Activated B cell treated with CpG ODN at 0.5 μM for 24 hours (primary cell): ENCODE results near the gene GCNT2. TPM values are rescaled to one million over a fixed set of nuclear protein-coding genes. Genes with fewer than 3 reads are reported as not detected.

Experiments
- ATAC-seq: fragments of 200-7000 bp; cut with Tn5 transposase; one replicate; pipeline ENCODE4 v1.10.0; 2021; ENCODE audit warnings: low read depth, mild to moderate bottlenecking, moderate library complexity
- CTCF ChIA-PET: fragments of 350-600 bp; sonication (Branson Sonifier 250); formaldehyde crosslinking; loops from one replicate; lab custom pipeline; 2021; ENCODE audit warnings: antibody characterized with exemption; lab: Charles Lee
- POLR2A ChIA-PET: fragments of 350-600 bp; sonication (Branson Sonifier 250); formaldehyde crosslinking; loops from one replicate; lab custom pipeline; 2021; ENCODE audit warnings: antibody characterized with exemption; lab: Charles Lee
- DNase-seq: peaks from one replicate; pipeline ENCODE4 v3.0.0; 2022
- H3K27ac Mint-ChIP-seq: one replicate; pipeline ENCODE4 v1.8.0; 2020; ENCODE audit warnings: mixed read lengths
- H3K27me3 Mint-ChIP-seq: one replicate; pipeline ENCODE4 v1.8.0; 2021; ENCODE audit warnings: mixed read lengths
- H3K36me3 Mint-ChIP-seq: one replicate; pipeline ENCODE4 v1.8.0; 2021; ENCODE audit warnings: low read depth, mixed read lengths
- H3K4me1 Mint-ChIP-seq: one replicate; pipeline ENCODE4 v1.8.0; 2021; ENCODE audit warnings: mixed read lengths
- H3K4me3 Mint-ChIP-seq: one replicate; pipeline ENCODE4 v1.8.0; 2020; ENCODE audit warnings: mild to moderate bottlenecking, mixed read lengths
- H3K9me3 Mint-ChIP-seq: one replicate; pipeline ENCODE4 v1.8.0; 2020; ENCODE audit warnings: mixed read lengths
- intact Hi-C: fragments of 100-400 bp; cut with micrococcal nuclease; formaldehyde crosslinking; loops from one replicate; pipeline ENCODE4 v1.15.1; 2024
- total RNA-seq: library from RNA; stranded (reverse); gene quantifications from 2 replicates; pipeline ENCODE4 v1.2.3, GENCODE V29; 2022
- TF ChIP-seq, protein P1 (sequence below): fragments of 200-600 bp; IDR thresholded peaks from one replicate; pipeline ENCODE4 v1.8.0; 2022; ENCODE audit warnings: antibody characterized with exemption, mild to moderate bottlenecking

Gene GCNT2
- total RNA-seq, 1 donor from 2014 or later = 25.9 TPM

DNA sequence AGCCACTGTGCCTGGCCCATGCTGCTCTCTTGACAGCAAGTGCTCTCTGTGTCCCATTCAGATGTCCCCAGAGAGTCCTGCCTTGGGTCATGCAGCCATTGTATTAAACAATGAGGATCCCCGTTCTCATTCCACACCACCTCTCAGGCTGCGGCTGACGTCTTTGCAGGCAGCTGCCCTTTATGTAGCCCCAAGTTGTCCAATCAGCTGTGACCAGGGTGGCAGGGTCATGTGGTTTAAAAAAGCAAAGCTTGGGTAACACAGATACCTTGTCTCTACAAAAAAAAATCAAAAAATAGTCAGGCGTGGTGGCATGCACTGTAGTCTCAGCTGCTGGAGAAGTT is 13.2 kb downstream of the GCNT2 start:
- peaks cover 92% of the 10 kb centered on the region for H3K4me1 Mint-ChIP-seq
- no peaks in the 10 kb centered on the region for H3K9me3 Mint-ChIP-seq
- H3K27ac Mint-ChIP-seq = peak overlapping the region; percentile 99
- POLR2A ChIA-PET = interaction anchor here (1.0 kb wide), 1 partner anchor 160 kb away, joined by 7 read pairs; the partner anchor contains the start of genes C6orf52 and PAK1IP1
- peak overlapping the region; percentile 88 for H3K4me3 Mint-ChIP-seq
- CTCF ChIA-PET = no interaction called here
- H3K27me3 Mint-ChIP-seq = no peaks in the 10 kb centered on the region
- DNase-seq (peak; percentile 45), ATAC-seq (peak; percentile 58)
- TF ChIP-seq, protein P1, sequence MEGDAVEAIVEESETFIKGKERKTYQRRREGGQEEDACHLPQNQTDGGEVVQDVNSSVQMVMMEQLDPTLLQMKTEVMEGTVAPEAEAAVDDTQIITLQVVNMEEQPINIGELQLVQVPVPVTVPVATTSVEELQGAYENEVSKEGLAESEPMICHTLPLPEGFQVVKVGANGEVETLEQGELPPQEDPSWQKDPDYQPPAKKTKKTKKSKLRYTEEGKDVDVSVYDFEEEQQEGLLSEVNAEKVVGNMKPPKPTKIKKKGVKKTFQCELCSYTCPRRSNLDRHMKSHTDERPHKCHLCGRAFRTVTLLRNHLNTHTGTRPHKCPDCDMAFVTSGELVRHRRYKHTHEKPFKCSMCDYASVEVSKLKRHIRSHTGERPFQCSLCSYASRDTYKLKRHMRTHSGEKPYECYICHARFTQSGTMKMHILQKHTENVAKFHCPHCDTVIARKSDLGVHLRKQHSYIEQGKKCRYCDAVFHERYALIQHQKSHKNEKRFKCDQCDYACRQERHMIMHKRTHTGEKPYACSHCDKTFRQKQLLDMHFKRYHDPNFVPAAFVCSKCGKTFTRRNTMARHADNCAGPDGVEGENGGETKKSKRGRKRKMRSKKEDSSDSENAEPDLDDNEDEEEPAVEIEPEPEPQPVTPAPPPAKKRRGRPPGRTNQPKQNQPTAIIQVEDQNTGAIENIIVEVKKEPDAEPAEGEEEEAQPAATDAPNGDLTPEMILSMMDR = no peak
- H3K36me3 Mint-ChIP-seq = peaks cover 11% of the 10 kb centered on the region
- intact Hi-C loops = loop anchor here (1.0 to 10.0 kb wide), 7 partner anchors 63 to 1000 kb away; partner anchors contain the start of genes C6orf52, PAK1IP1, SYCP2L and TMEM170B

DNA sequence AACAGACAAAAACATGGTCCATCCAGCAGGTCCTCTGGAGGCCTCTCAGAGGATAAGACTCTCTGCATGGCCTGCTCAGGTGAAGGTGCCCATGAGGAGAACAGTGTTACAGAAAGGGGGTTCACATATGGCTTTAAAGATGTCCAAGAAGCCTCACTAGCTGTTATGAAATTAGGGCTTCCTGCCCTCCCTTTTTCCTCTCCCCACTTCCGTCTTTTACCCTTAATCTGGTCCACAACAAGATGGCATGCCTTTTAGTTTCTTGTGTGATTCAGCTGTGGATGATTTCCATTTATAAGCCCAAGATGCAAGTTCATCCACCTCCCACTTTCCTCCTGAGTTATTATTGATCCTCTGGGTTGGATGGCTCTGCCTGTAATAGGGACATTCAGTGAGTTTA is 14.0 kb downstream of the GCNT2 start:
- peaks cover 7% of the 10 kb centered on the region for H3K36me3 Mint-ChIP-seq
- H3K4me1 Mint-ChIP-seq = peaks cover 93% of the 10 kb centered on the region
- intact Hi-C loops = loop anchor here (2.0 to 10.0 kb wide), 3 partner anchors 108 to 1000 kb away; partner anchors contain the start of gene TMEM170B
- H3K9me3 Mint-ChIP-seq = no peaks in the 10 kb centered on the region
- peak overlapping the region; percentile 88 for H3K4me3 Mint-ChIP-seq
- CTCF ChIA-PET = no interaction called here
- DNase-seq (no peak), ATAC-seq (no peak)
- TF ChIP-seq, protein P1 = no peak
- H3K27ac Mint-ChIP-seq = peak overlapping the region; percentile 99
- POLR2A ChIA-PET = interaction anchor here (1.0 to 1.6 kb wide), 3 partner anchors 8 to 159 kb away, joined by 7 to 8 read pairs (median 7); partner anchors contain the start of genes C6orf52 and PAK1IP1
- no peaks in the 10 kb centered on the region for H3K27me3 Mint-ChIP-seq

DNA sequence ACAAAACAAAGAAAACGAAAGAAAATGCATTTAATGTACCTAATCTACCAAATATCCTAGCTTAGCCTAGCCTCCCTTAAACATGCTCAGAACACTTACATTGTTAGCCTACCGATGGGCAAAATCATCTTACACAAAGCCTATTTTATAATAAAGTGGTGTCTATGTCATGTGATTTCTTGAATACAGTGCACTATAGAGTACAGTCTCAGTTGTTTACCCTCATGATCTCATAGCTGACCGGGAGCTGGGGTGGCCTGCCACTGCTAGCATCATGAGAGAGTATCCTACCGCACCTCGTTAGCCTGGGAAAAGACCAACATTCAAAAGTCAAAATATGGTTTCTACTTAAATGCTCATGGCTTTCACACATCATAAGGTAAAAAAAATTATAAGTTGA is 16.6 kb downstream of the GCNT2 start:
- H3K36me3 Mint-ChIP-seq = peaks cover 18% of the 10 kb centered on the region
- ChIA-PET POLR2A (interaction anchor here (0.6 to 0.8 kb wide), 4 partner anchors 8 to 165 kb away, joined by 4 to 5 read pairs (median 4); no protein-coding TSS in a partner anchor), CTCF (no interaction called here)
- H3K4me3 Mint-ChIP-seq = no peak overlapping the region
- H3K27me3 Mint-ChIP-seq = no peaks in the 10 kb centered on the region
- intact Hi-C loops = loop anchor here (10.0 kb wide), 2 partner anchors 847 to 997 kb away; partner anchors contain the start of gene TMEM170B
- DNase-seq (no peak), ATAC-seq (no peak)
- no peaks in the 10 kb centered on the region for H3K9me3 Mint-ChIP-seq
- H3K27ac Mint-ChIP-seq = peak overlapping the region; percentile 53
- peaks cover 93% of the 10 kb centered on the region for H3K4me1 Mint-ChIP-seq
- TF ChIP-seq, protein P1 = no peak

DNA sequence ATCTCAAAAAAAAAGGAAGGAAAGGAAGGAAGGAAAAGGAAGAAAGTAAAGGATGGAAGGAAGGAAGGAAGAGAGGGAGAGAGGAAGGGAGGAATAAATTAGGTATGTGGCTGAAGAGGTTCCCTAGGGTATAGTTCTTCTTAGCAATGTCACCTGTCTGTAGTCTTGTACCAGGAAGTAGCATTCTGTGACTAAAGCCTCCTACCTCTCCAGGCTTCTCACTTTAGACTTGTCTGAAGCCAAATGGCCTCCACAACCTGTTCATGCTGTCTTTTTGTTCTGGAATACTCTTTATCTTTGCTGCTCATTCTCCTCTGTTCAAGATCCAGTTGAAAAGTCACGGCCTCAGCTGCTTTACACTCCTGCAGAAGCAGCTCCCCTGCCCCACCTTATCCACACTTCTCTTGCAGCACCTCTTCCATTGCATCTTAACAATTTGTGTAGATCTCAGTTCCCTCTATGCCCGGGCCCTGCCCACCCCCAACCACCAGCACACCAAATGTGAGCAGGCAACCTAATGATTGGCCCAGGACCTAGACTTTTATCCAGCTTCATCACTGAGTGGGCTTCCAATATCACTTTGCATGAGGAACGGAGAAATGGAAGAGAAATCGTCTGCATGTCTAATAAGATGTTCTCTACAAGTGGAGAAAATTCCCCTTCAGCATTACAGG is 19.1 kb downstream of the GCNT2 start:
- H3K27ac Mint-ChIP-seq = peak overlapping the region; percentile 81
- intact Hi-C loops = loop anchor here (1.0 to 2.0 kb wide), 2 partner anchors 12 to 17 kb away; no protein-coding TSS in a partner anchor
- peaks cover 17% of the 10 kb centered on the region for H3K36me3 Mint-ChIP-seq

More for the DNA sequence above, 19.1 kb downstream of the GCNT2 start:
- peak; percentile 31 for ATAC-seq
- TF ChIP-seq, protein P1 = no peak
- Mint-ChIP-seq H3K4me3 (peak overlapping the region; percentile 50), H3K27me3 (no peaks in the 10 kb centered on the region), H3K9me3 (no peaks in the 10 kb centered on the region), H3K4me1 (peaks cover 72% of the 10 kb centered on the region)
- CTCF ChIA-PET = no interaction called here
- DNase-seq = no peak
- POLR2A ChIA-PET = interaction anchor here (0.5 to 1.0 kb wide), 3 partner anchors 11 to 155 kb away, joined by 3 to 4 read pairs (median 3); partner anchors contain the start of gene PAK1IP1
